ENCODE measurements around the gene PGM1.

GRCh38 chr1:63593303-63593885, at the start of gene PGM1:
- TF ChIP-seq, protein P1, sequence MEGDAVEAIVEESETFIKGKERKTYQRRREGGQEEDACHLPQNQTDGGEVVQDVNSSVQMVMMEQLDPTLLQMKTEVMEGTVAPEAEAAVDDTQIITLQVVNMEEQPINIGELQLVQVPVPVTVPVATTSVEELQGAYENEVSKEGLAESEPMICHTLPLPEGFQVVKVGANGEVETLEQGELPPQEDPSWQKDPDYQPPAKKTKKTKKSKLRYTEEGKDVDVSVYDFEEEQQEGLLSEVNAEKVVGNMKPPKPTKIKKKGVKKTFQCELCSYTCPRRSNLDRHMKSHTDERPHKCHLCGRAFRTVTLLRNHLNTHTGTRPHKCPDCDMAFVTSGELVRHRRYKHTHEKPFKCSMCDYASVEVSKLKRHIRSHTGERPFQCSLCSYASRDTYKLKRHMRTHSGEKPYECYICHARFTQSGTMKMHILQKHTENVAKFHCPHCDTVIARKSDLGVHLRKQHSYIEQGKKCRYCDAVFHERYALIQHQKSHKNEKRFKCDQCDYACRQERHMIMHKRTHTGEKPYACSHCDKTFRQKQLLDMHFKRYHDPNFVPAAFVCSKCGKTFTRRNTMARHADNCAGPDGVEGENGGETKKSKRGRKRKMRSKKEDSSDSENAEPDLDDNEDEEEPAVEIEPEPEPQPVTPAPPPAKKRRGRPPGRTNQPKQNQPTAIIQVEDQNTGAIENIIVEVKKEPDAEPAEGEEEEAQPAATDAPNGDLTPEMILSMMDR (IDR thresholded peaks at IDR 0.05): no peak
- peak in 1 of 2 donors; percentile 73 for TF ChIP-seq POLR2A (IDR thresholded peaks at IDR 0.05)

Data from thyroid gland (tissue), 4 donors.